ENCODE data around the gene PCDH9. TPM values are rescaled to one million over a fixed set of nuclear protein-coding genes. Genes with fewer than 3 reads are reported as not detected.

PCDH9 gene
- total and polyA plus RNA-seq, 10 of the 15 experiments (the other 5 are each of a cell fraction or from before 2014, with no cell fraction given): 0.02 to 2.3 (median 0.05) TPM; not detected in 1

DNA sequence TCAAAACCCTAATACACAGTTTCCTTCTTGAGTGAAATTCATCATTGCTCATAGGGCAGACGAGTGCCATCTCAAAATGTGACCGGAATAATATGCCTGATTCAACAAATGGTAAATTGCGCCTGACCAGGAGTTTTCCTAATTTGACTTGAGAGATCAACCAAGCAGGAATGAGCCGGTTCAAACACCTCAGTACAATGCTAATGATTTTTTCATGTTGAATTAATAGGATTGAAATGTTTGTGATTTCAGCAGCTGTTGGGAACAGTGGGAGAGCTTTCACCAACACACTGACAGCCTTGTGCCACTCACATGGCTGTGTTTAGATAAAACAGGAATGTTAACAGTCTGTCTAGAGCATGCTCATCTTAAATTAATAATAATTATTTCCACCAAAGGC lies 484.8 kb downstream of the PCDH9 start:
- Histone ChIP-seq H4K20me1 (ENCODE audit: control insufficient read depth, insufficient read depth) (no peaks in the 10 kb centered on the region), H3K4me2 (ENCODE audit: control insufficient read depth, insufficient read depth) (no peak overlapping the region), H3K4me1 (ENCODE audit: control insufficient read depth, insufficient read depth, low read length) (no peaks in the 10 kb centered on the region), H3K79me2 (ENCODE audit: control insufficient read depth, insufficient read depth, low read length) (no peaks in the 10 kb centered on the region), H3K27me3 (replicated peaks in 1 of 2; ENCODE audit: control insufficient read depth in 2 of 2, insufficient read depth in 2 of 2, low read length in 1 of 2) (no peaks in the 10 kb centered on the region), H3K9ac (ENCODE audit: control insufficient read depth, insufficient read depth, low read length) (no peak overlapping the region), H3K4me3 (no peak overlapping the region), H2AFZ (ENCODE audit: control insufficient read depth, low read depth, low read length) (no peak overlapping the region), H3K36me3 (ENCODE audit: control insufficient read depth in 2 of 2, insufficient read depth in 2 of 2, low read length in 1 of 2) (no peaks in the 10 kb centered on the region), H3K9me3 (replicated peaks; ENCODE audit: control insufficient read depth, insufficient read depth, low read length) (no peaks in the 10 kb centered on the region; the same call in 2 of the 3 replicates), H3K27ac (ENCODE audit: control insufficient read depth, insufficient read depth) (no peak overlapping the region)
- intact Hi-C loops (cut with micrococcal nuclease; ENCODE audit: unreplicated experiment): no loop called here
- ATAC-seq (no peak), FAIRE-seq (no peak), DNase-seq (ENCODE audit: low read depth, low spot score) (no peak)
- RAD21 ChIA-PET (ENCODE audit: unreplicated experiment): interaction anchor here (1.6 kb wide), 1 partner anchor 126 kb away, joined by 3 read pairs; no protein-coding TSS in a partner anchor
- CTCF ChIA-PET: interaction anchor here (1.2 kb wide), 1 partner anchor 20 kb away, joined by 3 read pairs; no protein-coding TSS in a partner anchor
- in situ Hi-C loops (cut with MboI): no loop called here
- no peak for TF ChIP-seq RB1 (IDR thresholded peaks at IDR 0.05; ENCODE audit: borderline replicate concordance)
- BruUV-seq (replicated peaks): no TSS peak
- 55% methylated on average over 4 of the region's 4 CpGs for WGBS (ENCODE audit: insufficient coverage, insufficient replicate concordance, low lambda C conversion rate, missing lambda C conversion rate)
- SMC1A ChIA-PET (ENCODE audit: uncharacterized antibody, unreplicated experiment): interaction anchor here (0.6 to 0.8 kb wide), 2 partner anchors 17 to 1627 kb away, joined by 3 read pairs; no protein-coding TSS in a partner anchor
- POLR2A ChIA-PET: no interaction called here

GRCh38 chr13:66723576-66723975 lies 506.6 kb downstream of the PCDH9 start:
- no peak overlapping the region for H3K4me3 ChIP-seq
- no peaks in the 10 kb centered on the region for H3K36me3 ChIP-seq (ENCODE audit: control insufficient read depth in 2 of 2, insufficient read depth in 2 of 2, low read length in 1 of 2)
- no peak overlapping the region for H3K9ac ChIP-seq (ENCODE audit: control insufficient read depth, insufficient read depth, low read length)
- H4K20me1 ChIP-seq (ENCODE audit: control insufficient read depth, insufficient read depth): no peaks in the 10 kb centered on the region
- no peak for TF ChIP-seq PRDM15 (CRISPR knock-in tag; IDR thresholded peaks at IDR 0.05)
- no peak for TF ChIP-seq ZNF384 (IDR thresholded peaks at IDR 0.05; ENCODE audit: borderline replicate concordance, low read depth, low read length)
- TF ChIP-seq, protein P1, sequence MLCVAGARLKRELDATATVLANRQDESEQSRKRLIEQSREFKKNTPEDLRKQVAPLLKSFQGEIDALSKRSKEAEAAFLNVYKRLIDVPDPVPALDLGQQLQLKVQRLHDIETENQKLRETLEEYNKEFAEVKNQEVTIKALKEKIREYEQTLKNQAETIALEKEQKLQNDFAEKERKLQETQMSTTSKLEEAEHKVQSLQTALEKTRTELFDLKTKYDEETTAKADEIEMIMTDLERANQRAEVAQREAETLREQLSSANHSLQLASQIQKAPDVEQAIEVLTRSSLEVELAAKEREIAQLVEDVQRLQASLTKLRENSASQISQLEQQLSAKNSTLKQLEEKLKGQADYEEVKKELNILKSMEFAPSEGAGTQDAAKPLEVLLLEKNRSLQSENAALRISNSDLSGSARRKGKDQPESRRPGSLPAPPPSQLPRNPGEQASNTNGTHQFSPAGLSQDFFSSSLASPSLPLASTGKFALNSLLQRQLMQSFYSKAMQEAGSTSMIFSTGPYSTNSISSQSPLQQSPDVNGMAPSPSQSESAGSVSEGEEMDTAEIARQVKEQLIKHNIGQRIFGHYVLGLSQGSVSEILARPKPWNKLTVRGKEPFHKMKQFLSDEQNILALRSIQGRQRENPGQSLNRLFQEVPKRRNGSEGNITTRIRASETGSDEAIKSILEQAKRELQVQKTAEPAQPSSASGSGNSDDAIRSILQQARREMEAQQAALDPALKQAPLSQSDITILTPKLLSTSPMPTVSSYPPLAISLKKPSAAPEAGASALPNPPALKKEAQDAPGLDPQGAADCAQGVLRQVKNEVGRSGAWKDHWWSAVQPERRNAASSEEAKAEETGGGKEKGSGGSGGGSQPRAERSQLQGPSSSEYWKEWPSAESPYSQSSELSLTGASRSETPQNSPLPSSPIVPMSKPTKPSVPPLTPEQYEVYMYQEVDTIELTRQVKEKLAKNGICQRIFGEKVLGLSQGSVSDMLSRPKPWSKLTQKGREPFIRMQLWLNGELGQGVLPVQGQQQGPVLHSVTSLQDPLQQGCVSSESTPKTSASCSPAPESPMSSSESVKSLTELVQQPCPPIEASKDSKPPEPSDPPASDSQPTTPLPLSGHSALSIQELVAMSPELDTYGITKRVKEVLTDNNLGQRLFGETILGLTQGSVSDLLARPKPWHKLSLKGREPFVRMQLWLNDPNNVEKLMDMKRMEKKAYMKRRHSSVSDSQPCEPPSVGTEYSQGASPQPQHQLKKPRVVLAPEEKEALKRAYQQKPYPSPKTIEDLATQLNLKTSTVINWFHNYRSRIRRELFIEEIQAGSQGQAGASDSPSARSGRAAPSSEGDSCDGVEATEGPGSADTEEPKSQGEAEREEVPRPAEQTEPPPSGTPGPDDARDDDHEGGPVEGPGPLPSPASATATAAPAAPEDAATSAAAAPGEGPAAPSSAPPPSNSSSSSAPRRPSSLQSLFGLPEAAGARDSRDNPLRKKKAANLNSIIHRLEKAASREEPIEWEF (IDR thresholded peaks at IDR 0.05; ENCODE audit: insufficient replicate concordance, low read depth, low read length): no peak
- no peak for TF ChIP-seq BCL3 (IDR thresholded peaks at IDR 0.05; ENCODE audit: borderline replicate concordance, insufficient read depth, low read depth, low read length, poor library complexity, severe bottlenecking)
- H3K27ac ChIP-seq (ENCODE audit: control insufficient read depth, insufficient read depth): no peak overlapping the region
- CTCF ChIA-PET: no interaction called here
- intact Hi-C loops (cut with micrococcal nuclease; ENCODE audit: unreplicated experiment): no loop called here
- H3K27me3 ChIP-seq (replicated peaks in 1 of 2; ENCODE audit: control insufficient read depth in 2 of 2, insufficient read depth in 2 of 2, low read length in 1 of 2): no peaks in the 10 kb centered on the region
- FAIRE-seq (no peak), DNase-seq (ENCODE audit: low read depth, low spot score) (no peak), ATAC-seq (no peak)
- no peaks in the 10 kb centered on the region for H3K4me1 ChIP-seq (ENCODE audit: control insufficient read depth, insufficient read depth, low read length)
- in situ Hi-C loops (cut with MboI): no loop called here
- H3K9me3 ChIP-seq (replicated peaks; ENCODE audit: control insufficient read depth, insufficient read depth, low read length): no peaks in the 10 kb centered on the region
- POLR2A ChIA-PET: no interaction called here
- SMC1A ChIA-PET (ENCODE audit: uncharacterized antibody, unreplicated experiment): no interaction called here
- H3K79me2 ChIP-seq (ENCODE audit: control insufficient read depth, insufficient read depth, low read length): no peaks in the 10 kb centered on the region
- BruUV-seq (replicated peaks): no TSS peak
- RAD21 ChIA-PET (ENCODE audit: unreplicated experiment): no interaction called here
- H2AFZ ChIP-seq (ENCODE audit: control insufficient read depth, low read depth, low read length): no peak overlapping the region
- WGBS (ENCODE audit: insufficient coverage, insufficient replicate concordance, low lambda C conversion rate, missing lambda C conversion rate): 11% methylated on average over 2 of the region's 2 CpGs
- H3K4me2 ChIP-seq (ENCODE audit: control insufficient read depth, insufficient read depth): no peak overlapping the region
